Panc1 (cell line): ENCODE results near the gene FAM153A. TPM values are rescaled to one million over a fixed set of nuclear protein-coding genes. Genes with fewer than 3 reads are reported as not detected.
"Not testable (repeated sequence)": the region's sequence is repeated elsewhere in the genome, so short reads cannot be mapped to it uniquely, and the experiment has no call there.

Experiments used
- ATAC-seq: fragments of 200-7000 bp; cut with Tn5 transposase; 2 replicates; pipeline ENCODE4 v1.9.1; 2020; ENCODE audit warnings: mild to moderate bottlenecking, moderate library complexity
- BruUV-seq: library from RNA; stranded (reverse); fragments of 400-500 nt; replicated peaks from 2 replicates; lab custom pipeline; 2021; lab: Mats Ljungman, UMichigan
- CTCF ChIA-PET: fragments of 300-600 bp; sonication (Branson Sonifier 250); formaldehyde crosslinking; loops from one replicate; lab custom pipeline; 2022; ENCODE audit warnings: antibody characterized with exemption; lab: Charles Lee
- POLR2A ChIA-PET: fragments of 300-600 bp; sonication (Branson Sonifier 250); formaldehyde crosslinking; loops from one replicate; lab custom pipeline; 2022; ENCODE audit warnings: antibody characterized with exemption; lab: Charles Lee
- DNase-seq: peaks from one replicate; pipeline ENCODE4 v3.0.0-alpha.2; 2010; ENCODE audit warnings: low read depth, low spot score
- H3K27ac ChIP-seq: 2 replicates; pipeline ENCODE4 v1.5.1; 2011; ENCODE audit warnings: mild to moderate bottlenecking, low read length, inconsistent platforms
- H3K27me3 ChIP-seq: fragments of 200-500 bp; sonication (Bioruptor generic); 2 replicates; pipeline ENCODE4 v1.6.0; 2014; ENCODE audit warnings: low read length, inconsistent platforms; ENCODE audit not compliant: control insufficient read depth, insufficient read depth
- H3K36me3 ChIP-seq: fragments of 200-500 bp; sonication (Bioruptor generic); 2 replicates; pipeline ENCODE4 v1.5.1; 2014; ENCODE audit warnings: inconsistent platforms, mild to moderate bottlenecking, low read length, moderate library complexity; ENCODE audit not compliant: control insufficient read depth, insufficient read depth
- H3K4me1 ChIP-seq: 2 replicates; pipeline ENCODE4 v1.5.1; 2011; ENCODE audit warnings: inconsistent platforms, mild to moderate bottlenecking, low read length, moderate library complexity; ENCODE audit not compliant: control insufficient read depth, insufficient read depth
- H3K4me3 ChIP-seq, 2 experiments: 2 replicates each; pipeline ENCODE4 v1.5.1; 2011 to 2012; ENCODE audit warnings: low read depth in 2 of 2, low read length in 2 of 2, mild to moderate bottlenecking in 2 of 2, inconsistent platforms in 1 of 2, moderate library complexity in 1 of 2
- H3K9me3 ChIP-seq: fragments of 200-500 bp; sonication (Bioruptor generic); 2 replicates; pipeline ENCODE4 v1.5.1; 2014; ENCODE audit warnings: low read depth, mild to moderate bottlenecking, inconsistent platforms, low read length, moderate library complexity; ENCODE audit not compliant: control insufficient read depth, insufficient read depth
- in situ Hi-C: cut with HindIII; loops from 2 replicates; pipeline ENCODE4 v1.10.0; 2016; ENCODE audit warnings: low sequenced_read_pairs, low pct_unique_long_range_greater_than_20kb
- intact Hi-C: fragments of 100-400 bp; cut with micrococcal nuclease; formaldehyde crosslinking; loops from one replicate; pipeline ENCODE4 v1.10.0; 2022; ENCODE audit not compliant: unreplicated experiment
- total RNA-seq: library from RNA; stranded (reverse); gene quantifications from one replicate; pipeline ENCODE4 v1.2.1, GENCODE V29; 2021; ENCODE audit not compliant: unreplicated experiment

The FAM153A gene
- total RNA-seq, 1 experiment from 2014 or later, result not detected

DNA sequence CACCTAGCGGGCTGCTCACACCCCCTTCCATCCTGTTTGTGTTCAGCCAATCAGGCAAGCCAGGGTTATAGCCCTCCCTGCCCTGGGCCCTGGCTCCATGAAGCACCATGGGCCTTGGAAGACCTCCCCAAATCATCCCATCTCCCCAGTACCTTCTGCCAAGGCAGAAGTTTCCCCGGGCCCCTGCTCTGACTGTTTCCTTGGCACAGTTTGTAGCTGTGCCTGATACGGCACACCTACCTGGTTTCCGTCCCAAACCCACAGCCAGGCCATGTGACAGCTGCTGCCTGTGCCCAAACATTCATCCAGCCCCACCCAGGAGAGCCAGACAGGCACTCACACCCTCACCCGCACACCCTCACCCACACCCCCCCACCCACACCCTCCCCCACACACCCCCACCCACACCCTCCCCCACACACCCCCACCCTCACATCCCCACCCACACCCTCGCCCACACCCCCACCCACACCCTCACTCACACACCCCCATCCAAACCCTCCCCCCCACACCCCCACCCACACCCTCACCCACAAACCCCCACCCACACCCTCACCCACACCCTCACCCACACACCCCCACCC lies 29.6 kb upstream of the FAM153A start:
- in situ Hi-C loops, DNase-seq, H3K9me3 ChIP-seq, H3K27me3 ChIP-seq, CTCF ChIA-PET, H3K27ac ChIP-seq, H3K4me3 ChIP-seq, intact Hi-C loops, POLR2A ChIA-PET, H3K4me1 ChIP-seq, BruUV-seq, H3K36me3 ChIP-seq: not testable (repeated sequence)
- 0 out of 2 replicates have a peak, but pooled peaks have one; percentile 39 for ATAC-seq

DNA sequence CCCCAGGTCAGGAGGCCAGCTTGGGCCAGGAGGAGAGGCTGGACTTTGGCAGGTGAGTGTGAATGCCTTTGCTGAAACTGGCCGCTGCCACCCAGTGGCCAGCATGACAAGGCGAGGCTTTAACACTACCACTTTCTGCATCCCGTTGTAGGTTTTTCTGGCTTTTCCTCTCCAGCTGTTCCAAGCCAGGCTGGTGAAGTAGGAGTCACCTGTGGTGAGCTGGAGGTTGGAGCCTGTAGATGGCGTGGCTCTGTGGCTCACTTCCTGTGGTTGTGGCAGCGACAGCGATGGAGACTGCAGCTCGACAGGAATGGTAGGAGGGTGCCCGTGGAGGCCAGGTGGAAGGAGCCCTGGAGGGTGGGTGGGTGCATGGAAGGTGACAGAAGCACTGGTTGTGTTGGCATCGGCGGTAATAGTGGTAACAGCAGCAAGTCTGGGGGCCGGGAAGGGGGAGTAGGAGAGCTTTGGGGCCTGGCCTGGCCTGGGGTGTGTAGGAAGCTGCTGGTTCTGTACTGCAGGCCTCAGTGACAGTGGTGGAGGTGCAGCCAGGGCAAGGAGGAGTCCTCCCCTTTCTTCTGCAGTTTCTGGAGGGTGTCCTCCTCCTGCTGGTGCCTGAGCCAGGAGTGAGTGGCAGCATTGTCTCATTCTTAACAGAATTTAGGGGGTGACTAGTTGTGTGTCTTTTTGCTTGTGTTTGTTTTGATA lies 26.7 kb upstream of the FAM153A start:
- H3K9me3 ChIP-seq, BruUV-seq, H3K4me1 ChIP-seq, H3K27me3 ChIP-seq, H3K4me3 ChIP-seq, CTCF ChIA-PET, POLR2A ChIA-PET, DNase-seq, in situ Hi-C loops, H3K27ac ChIP-seq, H3K36me3 ChIP-seq, intact Hi-C loops: not testable (repeated sequence)
- ATAC-seq, result peak; percentile 81

DNA sequence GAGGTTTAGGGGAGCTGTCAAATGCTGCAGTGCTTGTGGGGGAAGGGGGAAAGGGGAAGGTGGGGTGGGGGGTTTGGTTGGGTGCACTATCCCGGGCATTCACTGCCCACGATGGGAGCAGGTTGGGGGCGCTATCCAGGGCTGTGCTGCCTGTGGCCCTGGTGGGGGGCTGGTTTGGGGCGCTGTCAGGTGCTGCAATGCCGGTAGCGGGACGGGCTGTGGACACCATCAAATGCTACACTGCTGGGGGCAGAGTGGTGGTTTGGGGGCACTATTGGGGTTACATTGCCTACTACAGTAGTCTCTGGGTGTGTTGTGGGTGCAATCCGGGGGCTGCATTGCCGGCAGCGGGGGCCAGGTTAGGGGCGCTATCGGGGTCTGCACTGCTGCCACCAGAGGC lies 25.7 kb upstream of the FAM153A start:
- H3K36me3 ChIP-seq, POLR2A ChIA-PET, H3K9me3 ChIP-seq, CTCF ChIA-PET, H3K4me1 ChIP-seq, DNase-seq, ATAC-seq, H3K27me3 ChIP-seq, in situ Hi-C loops, H3K27ac ChIP-seq, intact Hi-C loops, H3K4me3 ChIP-seq, BruUV-seq: not testable (repeated sequence)

DNA sequence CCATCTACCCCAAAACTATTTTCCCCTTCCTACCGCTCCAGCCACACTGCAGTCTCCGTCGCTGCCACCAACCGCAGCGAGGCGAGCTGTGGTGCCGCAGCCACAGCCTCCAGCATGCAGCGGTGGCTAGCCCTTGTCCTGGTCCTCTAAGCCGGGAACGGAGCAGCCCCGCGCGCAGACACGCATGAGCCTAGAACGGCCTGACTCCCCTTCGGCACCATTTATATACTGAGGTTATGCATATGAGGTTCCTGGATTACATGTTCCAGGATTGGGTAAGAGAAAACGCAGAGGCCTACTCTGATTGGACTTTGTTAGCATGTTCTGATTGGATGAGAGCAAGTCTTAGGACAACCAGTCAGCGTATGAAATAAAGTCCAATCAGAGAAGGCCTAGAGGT lies 24.6 kb upstream of the FAM153A start:
- H3K4me1 ChIP-seq, CTCF ChIA-PET, H3K27ac ChIP-seq, BruUV-seq, H3K9me3 ChIP-seq, H3K36me3 ChIP-seq, intact Hi-C loops, in situ Hi-C loops, POLR2A ChIA-PET, DNase-seq, ATAC-seq, H3K27me3 ChIP-seq, H3K4me3 ChIP-seq: not testable (repeated sequence)

DNA sequence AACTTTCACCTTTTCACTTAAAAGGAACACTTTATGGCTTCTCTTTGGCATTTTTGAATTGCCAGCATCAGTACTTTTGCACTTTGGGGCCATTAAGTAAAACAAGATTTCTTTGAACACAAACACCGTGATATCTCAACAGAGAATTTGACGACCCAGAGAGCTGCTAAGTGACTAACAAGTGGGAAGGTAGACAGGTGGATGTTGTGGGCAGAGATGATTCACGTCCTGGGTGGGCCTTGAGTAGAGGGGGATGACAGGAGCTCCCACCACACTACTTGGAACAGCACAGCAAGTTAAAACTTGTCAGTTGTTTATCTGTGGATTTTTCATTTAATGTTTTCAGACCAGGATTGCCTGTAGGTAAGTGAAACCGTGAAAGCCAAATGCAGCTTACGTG lies 18.7 kb upstream of the FAM153A start:
- H3K27me3 ChIP-seq, in situ Hi-C loops, H3K4me3 ChIP-seq, intact Hi-C loops, ATAC-seq, DNase-seq, H3K36me3 ChIP-seq, H3K4me1 ChIP-seq, H3K9me3 ChIP-seq, CTCF ChIA-PET, BruUV-seq, H3K27ac ChIP-seq, POLR2A ChIA-PET: not testable (repeated sequence)

DNA sequence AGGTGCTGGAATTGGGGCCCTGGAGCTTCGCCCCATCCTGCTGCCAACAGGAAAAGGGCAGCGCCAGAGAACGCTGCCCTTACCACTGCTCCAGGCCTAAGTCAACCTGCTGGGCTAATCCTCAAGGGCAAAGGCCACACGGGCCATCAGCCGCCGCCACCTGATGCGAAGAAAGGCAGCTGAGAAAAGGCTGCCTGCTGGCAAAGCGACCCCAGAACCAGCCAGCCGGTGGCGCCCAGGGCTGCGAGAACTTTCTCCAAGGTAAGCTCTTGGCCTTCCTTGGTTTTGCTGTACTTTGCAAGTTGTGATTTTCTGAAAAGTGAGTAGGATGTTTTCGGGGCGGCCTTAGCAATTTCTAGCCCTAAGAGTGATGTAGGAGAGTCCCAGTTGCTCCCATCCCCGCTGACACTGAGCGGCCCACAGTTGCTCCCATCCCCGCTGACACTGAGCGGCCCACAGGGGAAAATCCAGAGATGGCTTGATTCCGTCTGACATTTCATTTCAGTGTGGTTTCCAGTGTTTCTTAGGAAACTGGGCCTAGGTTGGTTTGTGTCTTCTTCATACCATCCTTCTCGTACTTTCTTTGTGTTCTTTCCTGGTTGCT lies 15.6 kb upstream of the FAM153A start:
- intact Hi-C loops, H3K4me1 ChIP-seq, POLR2A ChIA-PET, H3K36me3 ChIP-seq, H3K27me3 ChIP-seq, in situ Hi-C loops, ATAC-seq, BruUV-seq, H3K27ac ChIP-seq, DNase-seq, H3K9me3 ChIP-seq, CTCF ChIA-PET, H3K4me3 ChIP-seq: not testable (repeated sequence)

DNA sequence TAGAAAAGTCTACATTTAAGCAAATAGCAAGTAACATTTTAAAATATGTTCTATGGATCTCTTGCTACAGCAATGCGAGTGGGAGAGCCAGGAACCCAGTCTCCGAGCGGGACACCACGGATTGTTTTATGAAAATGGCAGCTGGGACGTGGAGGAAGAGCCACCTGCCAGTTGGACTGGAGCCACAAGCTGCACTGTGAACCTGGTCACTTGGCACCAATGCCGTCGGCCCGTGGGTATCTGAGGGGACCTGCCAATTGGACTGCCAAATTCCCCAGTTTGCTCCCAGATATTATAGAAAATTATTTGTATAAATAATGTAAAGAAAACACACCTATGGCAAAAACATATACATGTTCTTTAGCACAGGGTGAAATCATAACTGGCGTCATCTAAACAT lies 10.6 kb upstream of the FAM153A start:
- H3K36me3 ChIP-seq, H3K4me1 ChIP-seq, intact Hi-C loops, H3K4me3 ChIP-seq, BruUV-seq, in situ Hi-C loops, POLR2A ChIA-PET, ATAC-seq, H3K27me3 ChIP-seq, CTCF ChIA-PET, DNase-seq, H3K9me3 ChIP-seq, H3K27ac ChIP-seq: not testable (repeated sequence)
